HL-60 (cell line): ENCODE data around the gene TMEM184A.

Experiments used
- DNase-seq, 2 experiments: peaks; one replicate each; pipeline ENCODE4 v3.0.0-alpha.2; 2010 to 2020; ENCODE audit warnings: low read depth in 1 of 2, low spot score in 1 of 2
- H3K27ac ChIP-seq: fragments of 250-450 bp; sonication (Bioruptor Pico); replicated peaks from 2 replicates; pipeline ENCODE4 v1.5.1; 2020; ENCODE audit warnings: mild to moderate bottlenecking, moderate library complexity
- H3K27me3 ChIP-seq: fragments of 250-450 bp; sonication (Bioruptor Pico); 2 replicates; pipeline ENCODE4 v1.5.1; 2021; ENCODE audit warnings: mild to moderate bottlenecking, moderate library complexity; ENCODE audit not compliant: insufficient read depth, poor library complexity, severe bottlenecking
- H3K4me3 ChIP-seq: replicated peaks from 2 replicates; pipeline ENCODE4 v1.5.1; 2011; ENCODE audit warnings: mild to moderate bottlenecking, control low read depth, low read length; ENCODE audit not compliant: insufficient read depth
- GABPA ChIP-seq: IDR thresholded peaks from 2 replicates; pipeline ENCODE4 v1.6.1; 2012; ENCODE audit warnings: low read depth
- POLR2AphosphoS5 ChIP-seq: IDR thresholded peaks from 2 replicates; pipeline ENCODE4 v1.6.1; 2012; ENCODE audit warnings: low read depth
- SPI1 ChIP-seq: IDR thresholded peaks from 2 replicates; pipeline ENCODE4 v1.6.1; 2012; ENCODE audit warnings: low read depth, mild to moderate bottlenecking, borderline replicate concordance
- long read RNA-seq: library from polyadenylated mRNA; unstranded; transcript quantifications from one replicate; pipeline ENCODE4 v2.0.0, GENCODE V29; 2020
- TF ChIP-seq, protein P1 (sequence below): IDR thresholded peaks from one replicate; pipeline ENCODE4 v1.5.1; 2011; ENCODE audit warnings: low read length, control low read depth, inconsistent platforms; ENCODE audit not compliant: insufficient read depth
- TF ChIP-seq, protein P2 (sequence below): IDR thresholded peaks from 2 replicates; pipeline ENCODE4 v1.6.1; 2012; ENCODE audit warnings: low read depth; ENCODE audit not compliant: insufficient replicate concordance

Gene TMEM184A
- long read RNA-seq = 0 reads

- DNase-seq = peak in 1 of 2 experiments; percentile 55
- TF ChIP-seq POLR2AphosphoS5 (no peak; the same call in 1 of the 2 replicates), SPI1 (no peak), GABPA (no peak)
- TF ChIP-seq, protein P1, sequence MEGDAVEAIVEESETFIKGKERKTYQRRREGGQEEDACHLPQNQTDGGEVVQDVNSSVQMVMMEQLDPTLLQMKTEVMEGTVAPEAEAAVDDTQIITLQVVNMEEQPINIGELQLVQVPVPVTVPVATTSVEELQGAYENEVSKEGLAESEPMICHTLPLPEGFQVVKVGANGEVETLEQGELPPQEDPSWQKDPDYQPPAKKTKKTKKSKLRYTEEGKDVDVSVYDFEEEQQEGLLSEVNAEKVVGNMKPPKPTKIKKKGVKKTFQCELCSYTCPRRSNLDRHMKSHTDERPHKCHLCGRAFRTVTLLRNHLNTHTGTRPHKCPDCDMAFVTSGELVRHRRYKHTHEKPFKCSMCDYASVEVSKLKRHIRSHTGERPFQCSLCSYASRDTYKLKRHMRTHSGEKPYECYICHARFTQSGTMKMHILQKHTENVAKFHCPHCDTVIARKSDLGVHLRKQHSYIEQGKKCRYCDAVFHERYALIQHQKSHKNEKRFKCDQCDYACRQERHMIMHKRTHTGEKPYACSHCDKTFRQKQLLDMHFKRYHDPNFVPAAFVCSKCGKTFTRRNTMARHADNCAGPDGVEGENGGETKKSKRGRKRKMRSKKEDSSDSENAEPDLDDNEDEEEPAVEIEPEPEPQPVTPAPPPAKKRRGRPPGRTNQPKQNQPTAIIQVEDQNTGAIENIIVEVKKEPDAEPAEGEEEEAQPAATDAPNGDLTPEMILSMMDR = no peak
- TF ChIP-seq, protein P2, sequence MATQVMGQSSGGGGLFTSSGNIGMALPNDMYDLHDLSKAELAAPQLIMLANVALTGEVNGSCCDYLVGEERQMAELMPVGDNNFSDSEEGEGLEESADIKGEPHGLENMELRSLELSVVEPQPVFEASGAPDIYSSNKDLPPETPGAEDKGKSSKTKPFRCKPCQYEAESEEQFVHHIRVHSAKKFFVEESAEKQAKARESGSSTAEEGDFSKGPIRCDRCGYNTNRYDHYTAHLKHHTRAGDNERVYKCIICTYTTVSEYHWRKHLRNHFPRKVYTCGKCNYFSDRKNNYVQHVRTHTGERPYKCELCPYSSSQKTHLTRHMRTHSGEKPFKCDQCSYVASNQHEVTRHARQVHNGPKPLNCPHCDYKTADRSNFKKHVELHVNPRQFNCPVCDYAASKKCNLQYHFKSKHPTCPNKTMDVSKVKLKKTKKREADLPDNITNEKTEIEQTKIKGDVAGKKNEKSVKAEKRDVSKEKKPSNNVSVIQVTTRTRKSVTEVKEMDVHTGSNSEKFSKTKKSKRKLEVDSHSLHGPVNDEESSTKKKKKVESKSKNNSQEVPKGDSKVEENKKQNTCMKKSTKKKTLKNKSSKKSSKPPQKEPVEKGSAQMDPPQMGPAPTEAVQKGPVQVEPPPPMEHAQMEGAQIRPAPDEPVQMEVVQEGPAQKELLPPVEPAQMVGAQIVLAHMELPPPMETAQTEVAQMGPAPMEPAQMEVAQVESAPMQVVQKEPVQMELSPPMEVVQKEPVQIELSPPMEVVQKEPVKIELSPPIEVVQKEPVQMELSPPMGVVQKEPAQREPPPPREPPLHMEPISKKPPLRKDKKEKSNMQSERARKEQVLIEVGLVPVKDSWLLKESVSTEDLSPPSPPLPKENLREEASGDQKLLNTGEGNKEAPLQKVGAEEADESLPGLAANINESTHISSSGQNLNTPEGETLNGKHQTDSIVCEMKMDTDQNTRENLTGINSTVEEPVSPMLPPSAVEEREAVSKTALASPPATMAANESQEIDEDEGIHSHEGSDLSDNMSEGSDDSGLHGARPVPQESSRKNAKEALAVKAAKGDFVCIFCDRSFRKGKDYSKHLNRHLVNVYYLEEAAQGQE = no peak
- no peak within 1 kb of the TSS for H3K27ac ChIP-seq
- H3K27me3 ChIP-seq = no peaks in the 10 kb centered on the region
- H3K4me3 ChIP-seq = no peak within 1 kb of the TSS
Observed at GRCh38 chr7:1555813-1556543, at the start of gene TMEM184A. TMEM184A (minus strand) TSS chr7:1556205; CDS start chr7:1555484, 721 bp downstream.

GRCh38 chr7:1604383-1604782 lies 48.4 kb upstream of the TMEM184A start:
- DNase-seq = no peak
- H3K27ac ChIP-seq = no peak overlapping the region
- H3K4me3 ChIP-seq = no peak overlapping the region
- TF ChIP-seq, protein P2 = no peak
- no peak for TF ChIP-seq POLR2AphosphoS5
- no peak for TF ChIP-seq SPI1
- TF ChIP-seq GABPA = no peak
- TF ChIP-seq, protein P1 = no peak
- H3K27me3 ChIP-seq = no peaks in the 10 kb centered on the region

GRCh38 chr7:1603346-1604225 lies 47.6 kb upstream of the TMEM184A start:
- no peaks in the 10 kb centered on the region for H3K27me3 ChIP-seq
- H3K4me3 ChIP-seq = no peak overlapping the region
- DNase-seq = no peak
- H3K27ac ChIP-seq = no peak overlapping the region
- TF ChIP-seq SPI1 (no peak), GABPA (no peak), POLR2AphosphoS5 (no peak)
- TF ChIP-seq, protein P1 = no peak
- TF ChIP-seq, protein P2 = no peak
